WTC11 (cell line): ENCODE measurements around the gene C11orf21. TPM values are rescaled to one million over a fixed set of nuclear protein-coding genes. Genes with fewer than 3 reads are reported as not detected.

ENCODE experiments used
- ATAC-seq: fragments of 200-7000 bp; cut with Tn5 transposase; 2 replicates; pipeline ENCODE4 v1.10.0; 2021; ENCODE audit warnings: mild to moderate bottlenecking, moderate library complexity
- CTCF ChIA-PET: fragments of 300-600 bp; sonication (Branson Sonifier 250); formaldehyde crosslinking; loops from one replicate; lab custom pipeline; 2021; ENCODE audit warnings: antibody characterized with exemption; lab: Charles Lee
- POLR2A ChIA-PET: fragments of 350-600 bp; sonication (Branson Sonifier 250); formaldehyde crosslinking; loops from one replicate; lab custom pipeline; 2021; ENCODE audit warnings: antibody characterized with exemption; lab: Charles Lee
- DNase-seq: peaks from one replicate; pipeline ENCODE4 v3.0.0; 2021; ENCODE audit warnings: low spot score
- H3K27ac Mint-ChIP-seq: 2 replicates; pipeline ENCODE4 v1.8.0; 2021; ENCODE audit warnings: mixed read lengths
- H3K27me3 Mint-ChIP-seq: 2 replicates; pipeline ENCODE4 v1.8.0; 2021; ENCODE audit warnings: low read depth, mild to moderate bottlenecking, moderate library complexity, mixed read lengths
- H3K36me3 Mint-ChIP-seq: 2 replicates; pipeline ENCODE4 v1.8.0; 2021; ENCODE audit warnings: mixed read lengths
- H3K4me1 Mint-ChIP-seq: 2 replicates; pipeline ENCODE4 v1.8.0; 2022; ENCODE audit warnings: mixed read lengths
- H3K4me3 Mint-ChIP-seq: 2 replicates; pipeline ENCODE4 v1.8.0; 2021; ENCODE audit warnings: mild to moderate bottlenecking, moderate library complexity, mixed read lengths
- H3K9me3 Mint-ChIP-seq: 2 replicates; pipeline ENCODE4 v1.8.0; 2021; ENCODE audit warnings: mixed read lengths
- ARID4B ChIP-seq: sonication (generic); formaldehyde crosslinking; IDR thresholded peaks from 2 replicates; pipeline ENCODE4 v1.8.0; 2023; ENCODE audit warnings: missing genetic modification reagents, mild to moderate bottlenecking, borderline replicate concordance
- ATF2 ChIP-seq: sonication (generic); formaldehyde crosslinking; IDR thresholded peaks from 2 replicates; pipeline ENCODE4 v1.8.1; 2022; ENCODE audit warnings: low read depth, missing genetic modification reagents, borderline replicate concordance
- CREM ChIP-seq: sonication (generic); formaldehyde crosslinking; IDR thresholded peaks from 2 replicates; pipeline ENCODE4 v1.8.1; 2022; ENCODE audit warnings: mild to moderate bottlenecking, missing genetic modification reagents, moderate library complexity
- ELF4 ChIP-seq: sonication (generic); formaldehyde crosslinking; IDR thresholded peaks from 2 replicates; pipeline ENCODE4 v1.8.1; 2022; ENCODE audit warnings: low read depth, mild to moderate bottlenecking, moderate library complexity, missing genetic modification reagents
- ETV6 ChIP-seq: sonication (generic); formaldehyde crosslinking; IDR thresholded peaks from 2 replicates; pipeline ENCODE4 v1.8.1; 2022; ENCODE audit warnings: mild to moderate bottlenecking, missing genetic modification reagents
- GABPB1 ChIP-seq: sonication (generic); formaldehyde crosslinking; IDR thresholded peaks from 2 replicates; pipeline ENCODE4 v1.8.1; 2023; ENCODE audit warnings: mild to moderate bottlenecking, missing genetic modification reagents
- MAX ChIP-seq: sonication (generic); formaldehyde crosslinking; IDR thresholded peaks from 2 replicates; pipeline ENCODE4 v1.8.0; 2022; ENCODE audit warnings: mild to moderate bottlenecking, missing genetic modification reagents
- MYBL2 ChIP-seq: sonication (generic); formaldehyde crosslinking; IDR thresholded peaks from 2 replicates; pipeline ENCODE4 v1.8.1; 2023; ENCODE audit warnings: mild to moderate bottlenecking, moderate library complexity, missing genetic modification reagents
- SP1 ChIP-seq: sonication (generic); formaldehyde crosslinking; conservative IDR thresholded peaks from 2 replicates; pipeline ENCODE4 v1.8.1; 2022; ENCODE audit warnings: missing genetic modification reagents
- ZNF219 ChIP-seq: sonication (generic); formaldehyde crosslinking; IDR thresholded peaks from 2 replicates; pipeline ENCODE4 v1.8.0; 2023; ENCODE audit warnings: missing genetic modification reagents, mild to moderate bottlenecking, borderline replicate concordance
- ZNF317 ChIP-seq: sonication (generic); formaldehyde crosslinking; IDR thresholded peaks from 2 replicates; pipeline ENCODE4 v1.8.1; 2023; ENCODE audit warnings: low read depth, mild to moderate bottlenecking, moderate library complexity, missing genetic modification reagents, borderline replicate concordance
- total RNA-seq: library from RNA; stranded (reverse); gene quantifications from 3 replicates; pipeline ENCODE4 v1.2.3, GENCODE V29; 2021
- TF ChIP-seq, protein P1 (sequence below): fragments of 250-450 bp; sonication (Bioruptor Pico); IDR thresholded peaks from 2 replicates; pipeline ENCODE4 v2.1.2; 2022; ENCODE audit warnings: mild to moderate bottlenecking, moderate library complexity
- TF ChIP-seq, protein P2 (sequence below): sonication (generic); formaldehyde crosslinking; IDR thresholded peaks from 2 replicates; pipeline ENCODE4 v1.8.1; 2022; ENCODE audit warnings: low read depth, mild to moderate bottlenecking, moderate library complexity, missing genetic modification reagents, borderline replicate concordance
- TF ChIP-seq, protein P3 (sequence below): sonication (generic); formaldehyde crosslinking; IDR thresholded peaks from 2 replicates; pipeline ENCODE4 v1.8.0; 2022; ENCODE audit warnings: missing genetic modification reagents
- TF ChIP-seq, protein P4 (sequence below): sonication (generic); formaldehyde crosslinking; IDR thresholded peaks from 2 replicates; pipeline ENCODE4 v1.8.0; 2023; ENCODE audit warnings: missing genetic modification reagents
- TF ChIP-seq, protein P5 (sequence below): fragments of 250-450 bp; sonication (Bioruptor Pico); IDR thresholded peaks from 2 replicates; pipeline ENCODE4 v1.9.0; 2021; ENCODE audit warnings: moderate library complexity, mild to moderate bottlenecking, inconsistent platforms, borderline replicate concordance
- TF ChIP-seq, protein P6 (sequence below): sonication (generic); formaldehyde crosslinking; IDR thresholded peaks from 2 replicates; pipeline ENCODE4 v1.8.0; 2022; ENCODE audit warnings: mild to moderate bottlenecking, missing genetic modification reagents
- TF ChIP-seq, protein P7 (sequence below): sonication (generic); formaldehyde crosslinking; IDR thresholded peaks from 2 replicates; pipeline ENCODE4 v1.8.1; 2023; ENCODE audit warnings: mild to moderate bottlenecking, moderate library complexity, missing genetic modification reagents

The C11orf21 gene
- total RNA-seq, 1 experiment from 2014 or later, result 0.24 TPM

DNA sequence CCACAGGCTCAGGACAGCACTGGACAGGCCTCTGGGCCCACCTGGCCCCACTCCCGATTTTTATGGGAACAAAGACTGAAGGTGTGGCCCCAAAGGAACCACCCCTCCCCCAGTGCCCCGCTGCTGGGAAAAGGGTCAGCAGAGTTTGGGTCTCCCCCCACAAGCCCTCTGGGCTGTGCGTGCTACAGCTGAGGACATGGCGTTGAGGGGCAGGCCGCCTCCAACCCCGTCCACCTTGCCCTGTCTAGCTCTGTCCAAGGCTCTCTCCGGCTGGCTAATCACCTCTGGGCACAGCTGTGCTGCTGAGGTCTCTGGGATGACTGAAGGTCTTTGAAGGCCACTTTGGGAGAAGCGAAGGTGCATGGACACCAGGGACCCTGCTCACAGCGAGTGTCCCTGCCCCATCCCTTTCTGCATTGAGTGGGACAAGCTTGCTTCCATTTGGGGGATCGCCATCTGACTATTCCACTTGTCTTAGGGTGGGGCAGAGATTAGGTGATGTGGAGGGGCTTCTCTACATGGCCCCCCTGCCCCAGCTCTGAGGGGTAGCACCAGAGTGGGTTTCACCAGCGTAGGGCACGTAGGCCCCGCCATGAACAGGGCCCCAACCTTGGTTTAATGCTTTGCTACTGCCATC, 37.9 kb downstream of the C11orf21 start (continued):
- TF ChIP-seq, protein P1, sequence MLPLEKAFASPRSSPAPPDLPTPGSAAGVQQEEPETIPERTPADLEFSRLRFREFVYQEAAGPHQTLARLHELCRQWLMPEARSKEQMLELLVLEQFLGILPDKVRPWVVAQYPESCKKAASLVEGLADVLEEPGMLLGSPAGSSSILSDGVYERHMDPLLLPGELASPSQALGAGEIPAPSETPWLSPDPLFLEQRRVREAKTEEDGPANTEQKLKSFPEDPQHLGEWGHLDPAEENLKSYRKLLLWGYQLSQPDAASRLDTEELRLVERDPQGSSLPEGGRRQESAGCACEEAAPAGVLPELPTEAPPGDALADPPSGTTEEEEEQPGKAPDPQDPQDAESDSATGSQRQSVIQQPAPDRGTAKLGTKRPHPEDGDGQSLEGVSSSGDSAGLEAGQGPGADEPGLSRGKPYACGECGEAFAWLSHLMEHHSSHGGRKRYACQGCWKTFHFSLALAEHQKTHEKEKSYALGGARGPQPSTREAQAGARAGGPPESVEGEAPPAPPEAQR (CRISPR knock-in tag), result no peak
- TF ChIP-seq, protein P2, sequence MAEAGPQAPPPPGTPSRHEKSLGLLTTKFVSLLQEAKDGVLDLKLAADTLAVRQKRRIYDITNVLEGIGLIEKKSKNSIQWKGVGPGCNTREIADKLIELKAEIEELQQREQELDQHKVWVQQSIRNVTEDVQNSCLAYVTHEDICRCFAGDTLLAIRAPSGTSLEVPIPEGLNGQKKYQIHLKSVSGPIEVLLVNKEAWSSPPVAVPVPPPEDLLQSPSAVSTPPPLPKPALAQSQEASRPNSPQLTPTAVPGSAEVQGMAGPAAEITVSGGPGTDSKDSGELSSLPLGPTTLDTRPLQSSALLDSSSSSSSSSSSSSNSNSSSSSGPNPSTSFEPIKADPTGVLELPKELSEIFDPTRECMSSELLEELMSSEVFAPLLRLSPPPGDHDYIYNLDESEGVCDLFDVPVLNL, result no peak
- TF ChIP-seq ETV6 (CRISPR knock-in tag) (no peak), MAX (CRISPR knock-in tag) (no peak)
- TF ChIP-seq, all 79 proteins: peak for 0

GRCh38 chr11:2263071-2263565, 38.6 kb downstream of the C11orf21 start:
- ATAC-seq, result no peak
- no peak for DNase-seq
- Mint-ChIP-seq H3K4me3 (no peak overlapping the region), H3K36me3 (no peaks in the 10 kb centered on the region), H3K4me1 (peaks cover 3% of the 10 kb centered on the region; the same call in 1 of the 2 replicates), H3K27ac (no peak overlapping the region), H3K9me3 (no peaks in the 10 kb centered on the region), H3K27me3 (peaks cover 37% of the 10 kb centered on the region)
- CTCF ChIA-PET, result no interaction called here
- POLR2A ChIA-PET, result no interaction called here
- no peak for TF ChIP-seq ARID4B (CRISPR knock-in tag)
- TF ChIP-seq GABPB1, result no peak
- no peak for TF ChIP-seq MYBL2 (CRISPR knock-in tag)
- no peak for TF ChIP-seq ZNF219 (CRISPR knock-in tag)
- TF ChIP-seq, protein P3, sequence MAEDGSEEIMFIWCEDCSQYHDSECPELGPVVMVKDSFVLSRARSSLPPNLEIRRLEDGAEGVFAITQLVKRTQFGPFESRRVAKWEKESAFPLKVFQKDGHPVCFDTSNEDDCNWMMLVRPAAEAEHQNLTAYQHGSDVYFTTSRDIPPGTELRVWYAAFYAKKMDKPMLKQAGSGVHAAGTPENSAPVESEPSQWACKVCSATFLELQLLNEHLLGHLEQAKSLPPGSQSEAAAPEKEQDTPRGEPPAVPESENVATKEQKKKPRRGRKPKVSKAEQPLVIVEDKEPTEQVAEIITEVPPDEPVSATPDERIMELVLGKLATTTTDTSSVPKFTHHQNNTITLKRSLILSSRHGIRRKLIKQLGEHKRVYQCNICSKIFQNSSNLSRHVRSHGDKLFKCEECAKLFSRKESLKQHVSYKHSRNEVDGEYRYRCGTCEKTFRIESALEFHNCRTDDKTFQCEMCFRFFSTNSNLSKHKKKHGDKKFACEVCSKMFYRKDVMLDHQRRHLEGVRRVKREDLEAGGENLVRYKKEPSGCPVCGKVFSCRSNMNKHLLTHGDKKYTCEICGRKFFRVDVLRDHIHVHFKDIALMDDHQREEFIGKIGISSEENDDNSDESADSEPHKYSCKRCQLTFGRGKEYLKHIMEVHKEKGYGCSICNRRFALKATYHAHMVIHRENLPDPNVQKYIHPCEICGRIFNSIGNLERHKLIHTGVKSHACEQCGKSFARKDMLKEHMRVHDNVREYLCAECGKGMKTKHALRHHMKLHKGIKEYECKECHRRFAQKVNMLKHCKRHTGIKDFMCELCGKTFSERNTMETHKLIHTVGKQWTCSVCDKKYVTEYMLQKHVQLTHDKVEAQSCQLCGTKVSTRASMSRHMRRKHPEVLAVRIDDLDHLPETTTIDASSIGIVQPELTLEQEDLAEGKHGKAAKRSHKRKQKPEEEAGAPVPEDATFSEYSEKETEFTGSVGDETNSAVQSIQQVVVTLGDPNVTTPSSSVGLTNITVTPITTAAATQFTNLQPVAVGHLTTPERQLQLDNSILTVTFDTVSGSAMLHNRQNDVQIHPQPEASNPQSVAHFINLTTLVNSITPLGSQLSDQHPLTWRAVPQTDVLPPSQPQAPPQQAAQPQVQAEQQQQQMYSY (CRISPR knock-in tag), result no peak
- TF ChIP-seq ZNF317 (CRISPR knock-in tag), result no peak
- no peak for TF ChIP-seq CREM (CRISPR knock-in tag)
- TF ChIP-seq, protein P4, sequence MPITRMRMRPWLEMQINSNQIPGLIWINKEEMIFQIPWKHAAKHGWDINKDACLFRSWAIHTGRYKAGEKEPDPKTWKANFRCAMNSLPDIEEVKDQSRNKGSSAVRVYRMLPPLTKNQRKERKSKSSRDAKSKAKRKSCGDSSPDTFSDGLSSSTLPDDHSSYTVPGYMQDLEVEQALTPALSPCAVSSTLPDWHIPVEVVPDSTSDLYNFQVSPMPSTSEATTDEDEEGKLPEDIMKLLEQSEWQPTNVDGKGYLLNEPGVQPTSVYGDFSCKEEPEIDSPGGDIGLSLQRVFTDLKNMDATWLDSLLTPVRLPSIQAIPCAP, result no peak
- TF ChIP-seq SP1, result no peak
- TF ChIP-seq, protein P5, sequence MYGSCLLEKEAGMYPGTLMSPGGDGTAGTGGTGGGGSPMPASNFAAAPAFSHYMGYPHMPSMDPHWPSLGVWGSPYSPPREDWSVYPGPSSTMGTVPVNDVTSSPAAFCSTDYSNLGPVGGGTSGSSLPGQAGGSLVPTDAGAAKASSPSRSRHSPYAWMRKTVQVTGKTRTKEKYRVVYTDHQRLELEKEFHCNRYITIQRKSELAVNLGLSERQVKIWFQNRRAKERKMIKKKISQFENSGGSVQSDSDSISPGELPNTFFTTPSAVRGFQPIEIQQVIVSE, result no peak
- TF ChIP-seq, protein P6, sequence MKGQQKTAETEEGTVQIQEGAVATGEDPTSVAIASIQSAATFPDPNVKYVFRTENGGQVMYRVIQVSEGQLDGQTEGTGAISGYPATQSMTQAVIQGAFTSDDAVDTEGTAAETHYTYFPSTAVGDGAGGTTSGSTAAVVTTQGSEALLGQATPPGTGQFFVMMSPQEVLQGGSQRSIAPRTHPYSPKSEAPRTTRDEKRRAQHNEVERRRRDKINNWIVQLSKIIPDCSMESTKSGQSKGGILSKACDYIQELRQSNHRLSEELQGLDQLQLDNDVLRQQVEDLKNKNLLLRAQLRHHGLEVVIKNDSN (CRISPR knock-in tag), result no peak
- TF ChIP-seq, protein P7, sequence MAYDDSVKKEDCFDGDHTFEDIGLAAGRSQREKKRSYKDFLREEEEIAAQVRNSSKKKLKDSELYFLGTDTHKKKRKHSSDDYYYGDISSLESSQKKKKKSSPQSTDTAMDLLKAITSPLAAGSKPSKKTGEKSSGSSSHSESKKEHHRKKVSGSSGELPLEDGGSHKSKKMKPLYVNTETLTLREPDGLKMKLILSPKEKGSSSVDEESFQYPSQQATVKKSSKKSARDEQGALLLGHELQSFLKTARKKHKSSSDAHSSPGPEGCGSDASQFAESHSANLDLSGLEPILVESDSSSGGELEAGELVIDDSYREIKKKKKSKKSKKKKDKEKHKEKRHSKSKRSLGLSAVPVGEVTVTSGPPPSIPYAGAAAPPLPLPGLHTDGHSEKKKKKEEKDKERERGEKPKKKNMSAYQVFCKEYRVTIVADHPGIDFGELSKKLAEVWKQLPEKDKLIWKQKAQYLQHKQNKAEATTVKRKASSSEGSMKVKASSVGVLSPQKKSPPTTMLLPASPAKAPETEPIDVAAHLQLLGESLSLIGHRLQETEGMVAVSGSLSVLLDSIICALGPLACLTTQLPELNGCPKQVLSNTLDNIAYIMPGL (CRISPR knock-in tag), result no peak
- no peak for TF ChIP-seq ATF2 (CRISPR knock-in tag)
- no peak for TF ChIP-seq ELF4 (CRISPR knock-in tag)
